Muscle layer of duodenum (tissue), 2 donors: Measurements from ENCODE around the gene C11orf91.
"Not testable (repeated sequence)": the region's sequence is repeated elsewhere in the genome, so short reads cannot be mapped to it uniquely, and the experiment has no call there.

ENCODE experiments used
- H3K27ac ChIP-seq: one replicate; pipeline ENCODE4 v1.7.0; 2013; ENCODE audit warnings: mild to moderate bottlenecking, low read length
- H3K27me3 ChIP-seq: one replicate; pipeline ENCODE4 v1.7.0; 2013; ENCODE audit warnings: low read depth, mild to moderate bottlenecking, control low read depth, low read length
- H3K36me3 ChIP-seq, 2 donors: one replicate each; pipeline ENCODE4 v1.7.0; 2013; ENCODE audit warnings: low read length in 2 of 2, control low read depth in 1 of 2, mild to moderate bottlenecking in 1 of 2; ENCODE audit not compliant: insufficient read depth in 2 of 2, control insufficient read depth in 1 of 2
- H3K4me1 ChIP-seq, 2 donors: one replicate each; pipeline ENCODE4 v1.7.0; 2013; ENCODE audit warnings: low read length in 2 of 2, mild to moderate bottlenecking in 2 of 2, control low read depth in 1 of 2, moderate library complexity in 1 of 2; ENCODE audit not compliant: insufficient read depth in 2 of 2, control insufficient read depth in 1 of 2
- H3K4me3 ChIP-seq, 2 donors: one replicate each; pipeline ENCODE4 v1.7.0; 2013; ENCODE audit warnings: low read length in 2 of 2, low read depth in 1 of 2, mild to moderate bottlenecking in 1 of 2
- H3K9me3 ChIP-seq, 2 donors: one replicate each; pipeline ENCODE4 v1.7.0; 2013; ENCODE audit warnings: low read length in 2 of 2, control low read depth in 1 of 2, mild to moderate bottlenecking in 1 of 2; ENCODE audit not compliant: control insufficient read depth in 1 of 2
- donor health status: healthy.

C11orf91 gene

GRCh38 chr11:33667819-33668467 lies 32.7 kb downstream of the C11orf91 start:
- H3K27me3 ChIP-seq: no peaks in the 10 kb centered on the region
- no peaks in the 10 kb centered on the region for H3K4me1 ChIP-seq
- no peak overlapping the region for H3K27ac ChIP-seq
- no peaks in the 10 kb centered on the region for H3K36me3 ChIP-seq
- H3K9me3 ChIP-seq: no peaks in the 10 kb centered on the region
- no peak overlapping the region for H3K4me3 ChIP-seq

GRCh38 chr11:33665350-33666106 lies 35.1 kb downstream of the C11orf91 start:
- no peaks in the 10 kb centered on the region for H3K27me3 ChIP-seq
- H3K4me1 ChIP-seq: no peaks in the 10 kb centered on the region
- no peak overlapping the region for H3K27ac ChIP-seq
- H3K4me3 ChIP-seq: no peak overlapping the region
- H3K36me3 ChIP-seq: no peaks in the 10 kb centered on the region
- H3K9me3 ChIP-seq: no peaks in the 10 kb centered on the region

GRCh38 chr11:33664827-33665226 lies 35.8 kb downstream of the C11orf91 start:
- Histone ChIP-seq H3K27me3 (no peaks in the 10 kb centered on the region), H3K9me3 (no peaks in the 10 kb centered on the region), H3K36me3 (no peaks in the 10 kb centered on the region), H3K27ac (no peak overlapping the region), H3K4me3 (no peak overlapping the region), H3K4me1 (no peaks in the 10 kb centered on the region)

- Histone ChIP-seq H3K27me3 (no peaks in the 10 kb centered on the region), H3K9me3 (no peaks in the 10 kb centered on the region), H3K36me3 (no peaks in the 10 kb centered on the region), H3K4me3 (no peak overlapping the region), H3K4me1 (no peaks in the 10 kb centered on the region), H3K27ac (no peak overlapping the region)
These were observed 36.5 kb downstream of the C11orf91 start for GRCh38 chr11:33664166-33664565.

- no peak overlapping the region for H3K27ac ChIP-seq
- H3K36me3 ChIP-seq: no peaks in the 10 kb centered on the region
- H3K27me3 ChIP-seq: no peaks in the 10 kb centered on the region
- H3K4me1 ChIP-seq: no peaks in the 10 kb centered on the region
- H3K4me3 ChIP-seq: no peak overlapping the region
- no peaks in the 10 kb centered on the region for H3K9me3 ChIP-seq
These were observed 37.5 kb downstream of the C11orf91 start for GRCh38 chr11:33663121-33663520.

GRCh38 chr11:33661526-33661925 lies 39.1 kb downstream of the C11orf91 start:
- H3K27me3 ChIP-seq, H3K36me3 ChIP-seq, H3K4me3 ChIP-seq, H3K9me3 ChIP-seq, H3K27ac ChIP-seq, H3K4me1 ChIP-seq: not testable (repeated sequence)

- no peaks in the 10 kb centered on the region for H3K36me3 ChIP-seq
- H3K27me3 ChIP-seq: no peaks in the 10 kb centered on the region
- H3K4me3 ChIP-seq: no peak overlapping the region
These were observed 39.7 kb downstream of the C11orf91 start for GRCh38 chr11:33660962-33661361.

GRCh38 chr11:33659370-33660139 lies 41.1 kb downstream of the C11orf91 start:
- Histone ChIP-seq H3K9me3 (no peaks in the 10 kb centered on the region), H3K27me3 (no peaks in the 10 kb centered on the region), H3K4me1 (no peaks in the 10 kb centered on the region), H3K4me3 (no peak overlapping the region), H3K36me3 (no peaks in the 10 kb centered on the region), H3K27ac (no peak overlapping the region)

More at GRCh38 chr11:33660962-33661361, 39.7 kb downstream of the C11orf91 start:
- no peak overlapping the region for H3K27ac ChIP-seq
- no peaks in the 10 kb centered on the region for H3K4me1 ChIP-seq
- no peaks in the 10 kb centered on the region for H3K9me3 ChIP-seq

- Histone ChIP-seq H3K27me3 (no peaks in the 10 kb centered on the region), H3K4me3 (no peak overlapping the region), H3K27ac (no peak overlapping the region), H3K36me3 (no peaks in the 10 kb centered on the region), H3K4me1 (no peaks in the 10 kb centered on the region), H3K9me3 (no peaks in the 10 kb centered on the region)
These were observed 42.3 kb downstream of the C11orf91 start for GRCh38 chr11:33658195-33658900.

GRCh38 chr11:33657757-33658156 lies 42.9 kb downstream of the C11orf91 start:
- no peak overlapping the region for H3K4me3 ChIP-seq
- no peaks in the 10 kb centered on the region for H3K9me3 ChIP-seq

GRCh38 chr11:33656768-33657167 lies 43.9 kb downstream of the C11orf91 start:
- no peaks in the 10 kb centered on the region for H3K27me3 ChIP-seq
- H3K9me3 ChIP-seq: no peaks in the 10 kb centered on the region
- H3K36me3 ChIP-seq: no peaks in the 10 kb centered on the region

More at GRCh38 chr11:33657757-33658156, 42.9 kb downstream of the C11orf91 start:
- Histone ChIP-seq H3K4me1 (no peaks in the 10 kb centered on the region), H3K27me3 (no peaks in the 10 kb centered on the region), H3K27ac (no peak overlapping the region), H3K36me3 (no peaks in the 10 kb centered on the region)

More at GRCh38 chr11:33656768-33657167, 43.9 kb downstream of the C11orf91 start:
- Histone ChIP-seq H3K4me3 (no peak overlapping the region), H3K27ac (no peak overlapping the region), H3K4me1 (no peaks in the 10 kb centered on the region)
